Measurements from ENCODE around the gene AKT1. TPM values are rescaled to one million over a fixed set of nuclear protein-coding genes. Genes with fewer than 3 reads are reported as not detected.

The AKT1 gene
- total RNA-seq, 6 experiments from 2014 or later: 66.7 to 92.1 (median 83.9) TPM

- DNase-seq: peak in 1 of 3 donors; percentile 53
- Histone ChIP-seq H3K27ac (peak overlapping the region; percentile 22 to 61 (median 39)), H3K9me3 (no peaks in the 10 kb centered on the region), H3K27me3 (no peaks in the 10 kb centered on the region), H3K36me3 (no peaks in the 10 kb centered on the region), H3K4me1 (peaks cover 0 to 33% (median 12%) of the 10 kb centered on the region in 4 donors), H3K4me3 (peak overlapping the region in 1 of 3 donors; percentile 66)
- intact Hi-C loops (cut with DNase I): no loop called here
- WGBS (ENCODE audit: insufficient coverage, low coverage, low lambda C conversion rate, missing lambda C conversion rate): 48% methylated on average over 6 of the region's 25 CpGs
- TF ChIP-seq POLR2A (IDR thresholded peaks at IDR 0.05): no peak
- no peak for TF ChIP-seq CTCF (IDR thresholded peaks at IDR 0.05)
- peak in 2 of 4 donors; percentile 0 to 1 for ATAC-seq
Observed at GRCh38 chr14:104725772-104726548, 69.6 kb downstream of the AKT1 start.

- peaks cover 0 to 33% (median 12%) of the 10 kb centered on the region in 4 donors for H3K4me1 ChIP-seq
- intact Hi-C loops (cut with DNase I): no loop called here
- peak overlapping the region; percentile 38 to 69 (median 61) for H3K27ac ChIP-seq
- no peaks in the 10 kb centered on the region for H3K9me3 ChIP-seq
- TF ChIP-seq POLR2A (IDR thresholded peaks at IDR 0.05) (peak; percentile 50), CTCF (IDR thresholded peaks at IDR 0.05) (peak; percentile 29 to 44 (median 38))
- H3K4me3 ChIP-seq: peak overlapping the region; percentile 60 to 66 (median 60)
- no peaks in the 10 kb centered on the region for H3K27me3 ChIP-seq
- no peaks in the 10 kb centered on the region for H3K36me3 ChIP-seq
- DNase-seq: peak in 2 of 3 donors; percentile 77 to 86
- 19% methylated on average over 7 of the region's 24 CpGs for WGBS (ENCODE audit: insufficient coverage, low coverage, low lambda C conversion rate, missing lambda C conversion rate)
- peak; percentile 42 to 55 (median 51) for ATAC-seq
Observed at GRCh38 chr14:104724981-104725771, 70.4 kb downstream of the AKT1 start.

- DNase-seq (peak in 2 of 3 donors; percentile 77 to 79), ATAC-seq (peak; percentile 15 to 22 (median 18))
- peaks cover 0 to 33% (median 12%) of the 10 kb centered on the region in 4 donors for H3K4me1 ChIP-seq
- intact Hi-C loops (cut with DNase I): no loop called here
- H3K36me3 ChIP-seq: peaks cover 0 to 2% (median 0%) of the 10 kb centered on the region in 4 donors
- 3% methylated on average over 10 of the region's 27 CpGs for WGBS (ENCODE audit: insufficient coverage, low coverage, low lambda C conversion rate, missing lambda C conversion rate)
- peak overlapping the region; percentile 60 to 66 (median 60) for H3K4me3 ChIP-seq
- H3K27me3 ChIP-seq: no peaks in the 10 kb centered on the region
- TF ChIP-seq CTCF (IDR thresholded peaks at IDR 0.05) (no peak), POLR2A (IDR thresholded peaks at IDR 0.05) (no peak)
- peak overlapping the region; percentile 38 to 69 (median 61) for H3K27ac ChIP-seq
- H3K9me3 ChIP-seq: no peaks in the 10 kb centered on the region
Observed at GRCh38 chr14:104724407-104724980, 71.1 kb downstream of the AKT1 start.

GRCh38 chr14:104723651-104724406 lies 71.7 kb downstream of the AKT1 start, which contains the start of gene ADSS1:
Gene ADSS1 (plus strand): TSS chr14:104724229. CDS start chr14:104724271, 42 bp downstream.
- ATAC-seq: peak; percentile 60 to 80 (median 68)
- H3K27ac ChIP-seq: peak within 1 kb of the TSS; percentile 58 to 69 (median 61)
- intact Hi-C loops (cut with DNase I): no loop called here
- no CpG with 5 or more reads among the region's 82 CpGs for WGBS (ENCODE audit: insufficient coverage, low coverage, low lambda C conversion rate, missing lambda C conversion rate)
- H3K27me3 ChIP-seq: no peaks in the 10 kb centered on the region
- peaks cover 0 to 8% (median 1%) of the 10 kb centered on the region in 4 donors for H3K36me3 ChIP-seq
- H3K9me3 ChIP-seq: no peaks in the 10 kb centered on the region
- peak; percentile 5 to 99 (median 96) for TF ChIP-seq CTCF (IDR thresholded peaks at IDR 0.05)
- TF ChIP-seq POLR2A (IDR thresholded peaks at IDR 0.05): peak; percentile 84
- H3K4me3 ChIP-seq: peak within 1 kb of the TSS; percentile 60 to 66 (median 60)
- H3K4me1 ChIP-seq: peaks cover 0 to 33% (median 12%) of the 10 kb centered on the region in 4 donors
- DNase-seq: peak; percentile 89 to 90 (median 89)
